ENCODE measurements around the gene CCDC186.

GRCh38 chr10:114117728-114118127 lies 56.3 kb downstream of the CCDC186 start:
- TF ChIP-seq EZH2 (IDR thresholded peaks at IDR 0.05; ENCODE audit: low read length, missing control alignments) (no peak), CTCF (conservative IDR thresholded peaks at IDR 0.05 in 1 of 2, IDR thresholded peaks at IDR 0.05 in 1 of 2; ENCODE audit: low read depth in 1 of 2, low read length in 2 of 2) (no peak)

Measured in fibroblast of lung (primary cell).